Type B pancreatic cell (in vitro differentiated cells): Measurements from ENCODE around the gene PTTG1IP2. TPM values are rescaled to one million over a fixed set of nuclear protein-coding genes. Genes with fewer than 3 reads are reported as not detected.

Experiments used
- DNase-seq: peaks from one replicate; pipeline ENCODE4 v3.0.0; 2021; ENCODE audit warnings: mixed read lengths; ENCODE audit not compliant: unreplicated experiment; ENCODE audit errors: extremely low spot score
- H3K27ac Mint-ChIP-seq: 2 replicates; pipeline ENCODE4 v1.8.0; 2021; ENCODE audit warnings: mild to moderate bottlenecking, mixed read lengths
- H3K27me3 Mint-ChIP-seq: 2 replicates; pipeline ENCODE4 v1.8.0; 2021; ENCODE audit warnings: mixed read lengths
- H3K36me3 Mint-ChIP-seq: 2 replicates; pipeline ENCODE4 v1.8.0; 2021; ENCODE audit warnings: mixed read lengths
- H3K4me1 Mint-ChIP-seq: one replicate; pipeline ENCODE4 v1.8.0; 2021; ENCODE audit warnings: mixed read lengths; ENCODE audit not compliant: unreplicated experiment
- H3K4me3 Mint-ChIP-seq: 2 replicates; pipeline ENCODE4 v1.8.0; 2021; ENCODE audit warnings: mild to moderate bottlenecking, mixed read lengths
- H3K9me3 Mint-ChIP-seq: 2 replicates; pipeline ENCODE4 v1.8.0; 2021; ENCODE audit warnings: mixed read lengths
- total RNA-seq: library from RNA; stranded (reverse); gene quantifications from 2 replicates; pipeline ENCODE4 v1.2.1, GENCODE V29; 2021; ENCODE audit warnings: low replicate concordance
- TF ChIP-seq, protein P1 (sequence below): fragments of 200-600 bp; sonication (generic); conservative IDR thresholded peaks from 2 replicates; pipeline ENCODE4 v1.5.0; 2021; ENCODE audit warnings: antibody characterized with exemption, mild to moderate bottlenecking

PTTG1IP2 gene
- total RNA-seq, 1 donor from 2014 or later = not detected

DNA sequence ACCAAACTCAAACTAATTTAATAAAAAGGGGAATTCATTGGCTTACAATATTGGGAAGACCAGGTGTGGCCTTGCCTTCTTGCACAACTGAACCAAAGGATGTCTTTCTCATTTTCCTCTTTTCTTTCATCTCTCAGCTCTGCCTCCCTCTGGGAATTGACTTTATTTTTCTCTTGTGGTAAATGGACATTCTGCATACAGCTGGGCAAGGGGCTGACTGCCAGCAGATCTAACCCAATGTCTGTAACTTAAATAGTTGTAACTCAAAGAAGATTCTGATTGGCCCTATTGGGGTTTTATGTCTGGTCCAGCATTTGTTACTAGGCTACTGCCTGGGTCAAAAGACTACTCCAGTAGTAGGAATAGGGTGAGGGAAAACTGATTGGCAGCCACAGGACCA lies 15.3 kb downstream of the PTTG1IP2 start:
- Mint-ChIP-seq H3K27me3 (no peaks in the 10 kb centered on the region), H3K4me3 (no peak overlapping the region), H3K36me3 (no peaks in the 10 kb centered on the region), H3K27ac (no peak overlapping the region), H3K9me3 (no peaks in the 10 kb centered on the region), H3K4me1 (peaks cover 4% of the 10 kb centered on the region)
- no peak for DNase-seq
- TF ChIP-seq, protein P1, sequence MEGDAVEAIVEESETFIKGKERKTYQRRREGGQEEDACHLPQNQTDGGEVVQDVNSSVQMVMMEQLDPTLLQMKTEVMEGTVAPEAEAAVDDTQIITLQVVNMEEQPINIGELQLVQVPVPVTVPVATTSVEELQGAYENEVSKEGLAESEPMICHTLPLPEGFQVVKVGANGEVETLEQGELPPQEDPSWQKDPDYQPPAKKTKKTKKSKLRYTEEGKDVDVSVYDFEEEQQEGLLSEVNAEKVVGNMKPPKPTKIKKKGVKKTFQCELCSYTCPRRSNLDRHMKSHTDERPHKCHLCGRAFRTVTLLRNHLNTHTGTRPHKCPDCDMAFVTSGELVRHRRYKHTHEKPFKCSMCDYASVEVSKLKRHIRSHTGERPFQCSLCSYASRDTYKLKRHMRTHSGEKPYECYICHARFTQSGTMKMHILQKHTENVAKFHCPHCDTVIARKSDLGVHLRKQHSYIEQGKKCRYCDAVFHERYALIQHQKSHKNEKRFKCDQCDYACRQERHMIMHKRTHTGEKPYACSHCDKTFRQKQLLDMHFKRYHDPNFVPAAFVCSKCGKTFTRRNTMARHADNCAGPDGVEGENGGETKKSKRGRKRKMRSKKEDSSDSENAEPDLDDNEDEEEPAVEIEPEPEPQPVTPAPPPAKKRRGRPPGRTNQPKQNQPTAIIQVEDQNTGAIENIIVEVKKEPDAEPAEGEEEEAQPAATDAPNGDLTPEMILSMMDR = no peak

DNA sequence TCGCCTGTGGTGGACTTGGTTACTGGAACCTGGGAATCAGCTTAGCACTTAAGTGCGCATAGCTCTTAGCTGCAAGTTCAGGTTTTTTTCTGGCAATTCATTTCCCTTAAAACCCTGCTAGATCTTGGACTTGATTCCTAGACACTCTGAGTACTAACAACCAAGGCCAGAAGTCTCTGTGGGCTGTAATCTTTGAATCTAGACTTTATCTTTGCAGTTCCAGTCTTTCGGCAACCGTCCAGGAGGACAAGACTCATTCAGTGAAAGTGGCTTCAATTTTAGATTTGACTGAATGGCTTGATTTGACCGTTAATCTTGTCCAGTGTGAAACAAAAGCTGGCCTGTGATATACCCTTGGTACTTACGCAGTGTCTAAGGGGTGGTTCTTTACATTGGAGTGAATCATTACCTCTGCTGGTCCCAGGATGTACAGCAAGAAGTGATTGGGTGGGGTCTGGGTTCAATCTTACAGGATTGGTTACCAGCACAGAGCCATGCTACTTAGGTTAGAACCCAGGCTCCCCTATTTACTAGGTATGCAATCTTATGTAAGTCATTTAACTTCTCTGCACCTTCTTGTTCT lies 16.4 kb downstream of the PTTG1IP2 start:
- H3K27ac Mint-ChIP-seq = no peak overlapping the region
- peaks cover 4% of the 10 kb centered on the region for H3K4me1 Mint-ChIP-seq
- H3K36me3 Mint-ChIP-seq = no peaks in the 10 kb centered on the region
- DNase-seq = no peak
- H3K4me3 Mint-ChIP-seq = no peak overlapping the region
- H3K27me3 Mint-ChIP-seq = no peaks in the 10 kb centered on the region
- TF ChIP-seq, protein P1 = no peak
- no peaks in the 10 kb centered on the region for H3K9me3 Mint-ChIP-seq

DNA sequence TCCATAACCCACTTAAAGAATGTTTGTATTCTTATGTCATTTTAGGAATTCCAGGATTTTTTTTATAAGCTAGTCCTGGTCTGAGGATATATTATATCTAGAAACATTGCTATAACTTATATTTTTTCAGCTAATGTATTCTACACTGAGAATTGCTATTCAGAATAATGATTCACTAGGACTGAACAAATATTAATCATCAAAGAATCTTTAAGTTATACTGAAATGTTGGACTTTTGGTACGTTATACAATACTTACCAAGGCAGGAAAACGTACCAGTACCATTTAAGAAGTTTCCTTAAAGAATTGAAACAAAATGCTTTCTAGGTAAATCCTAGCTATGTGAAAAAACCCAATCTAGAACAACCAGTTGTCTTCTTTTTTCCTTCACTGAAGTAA lies 18.4 kb downstream of the PTTG1IP2 start:
- H3K4me1 Mint-ChIP-seq = peaks cover 4% of the 10 kb centered on the region
- H3K9me3 Mint-ChIP-seq = no peaks in the 10 kb centered on the region
- TF ChIP-seq, protein P1 = no peak
- no peaks in the 10 kb centered on the region for H3K27me3 Mint-ChIP-seq
- no peak overlapping the region for H3K4me3 Mint-ChIP-seq
- DNase-seq = no peak
- H3K27ac Mint-ChIP-seq = peak overlapping the region; percentile 0
- H3K36me3 Mint-ChIP-seq = no peaks in the 10 kb centered on the region

DNA sequence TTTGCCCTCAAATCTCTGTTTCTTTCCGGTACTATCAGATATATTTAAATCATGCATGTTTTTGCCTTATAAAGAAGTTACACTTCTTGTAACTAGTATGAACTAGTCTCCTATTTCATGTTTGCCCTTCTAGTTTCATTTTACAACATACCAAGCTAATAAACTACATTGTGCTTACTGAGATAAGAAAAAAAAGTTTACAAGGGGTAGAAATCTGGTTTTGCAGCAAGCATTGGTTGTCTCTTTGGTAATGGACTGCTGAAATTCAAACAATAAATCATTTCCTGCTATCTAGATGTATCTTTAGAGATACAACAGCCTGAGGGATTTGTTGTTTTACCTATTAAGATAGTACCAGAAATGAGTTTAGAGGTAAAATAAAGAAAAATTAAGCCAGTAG lies 18.8 kb downstream of the PTTG1IP2 start:
- H3K4me3 Mint-ChIP-seq = peak overlapping the region; percentile 31
- DNase-seq = no peak
- H3K36me3 Mint-ChIP-seq = no peaks in the 10 kb centered on the region
- H3K27ac Mint-ChIP-seq = peak overlapping the region; percentile 0
- TF ChIP-seq, protein P1 = no peak
- no peaks in the 10 kb centered on the region for H3K27me3 Mint-ChIP-seq
- H3K4me1 Mint-ChIP-seq = peaks cover 4% of the 10 kb centered on the region
- H3K9me3 Mint-ChIP-seq = no peaks in the 10 kb centered on the region

DNA sequence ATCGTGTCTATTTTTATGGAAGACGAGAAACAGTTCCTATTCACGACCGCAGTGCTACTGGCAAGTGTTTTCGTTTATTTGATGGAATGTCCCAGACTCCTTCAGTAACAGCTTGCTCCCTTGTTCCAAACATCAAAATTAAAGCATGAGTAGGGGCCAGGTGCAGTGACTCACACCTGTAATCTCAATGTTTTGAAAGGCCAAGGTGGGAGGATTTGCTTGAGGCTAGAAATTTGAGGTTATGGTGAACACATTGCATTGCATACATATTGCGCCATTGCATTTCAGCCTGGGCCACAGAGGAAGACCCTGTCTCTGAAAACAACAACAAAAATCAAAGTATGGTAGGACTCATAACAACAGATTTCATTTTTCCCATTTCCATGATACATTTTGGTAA lies 22.8 kb downstream of the PTTG1IP2 start:
- peaks cover 4% of the 10 kb centered on the region for H3K4me1 Mint-ChIP-seq
- no peaks in the 10 kb centered on the region for H3K27me3 Mint-ChIP-seq
- TF ChIP-seq, protein P1 = no peak
- H3K4me3 Mint-ChIP-seq = no peak overlapping the region
- H3K9me3 Mint-ChIP-seq = no peaks in the 10 kb centered on the region
- no peak for DNase-seq
- no peaks in the 10 kb centered on the region for H3K36me3 Mint-ChIP-seq
- no peak overlapping the region for H3K27ac Mint-ChIP-seq

DNA sequence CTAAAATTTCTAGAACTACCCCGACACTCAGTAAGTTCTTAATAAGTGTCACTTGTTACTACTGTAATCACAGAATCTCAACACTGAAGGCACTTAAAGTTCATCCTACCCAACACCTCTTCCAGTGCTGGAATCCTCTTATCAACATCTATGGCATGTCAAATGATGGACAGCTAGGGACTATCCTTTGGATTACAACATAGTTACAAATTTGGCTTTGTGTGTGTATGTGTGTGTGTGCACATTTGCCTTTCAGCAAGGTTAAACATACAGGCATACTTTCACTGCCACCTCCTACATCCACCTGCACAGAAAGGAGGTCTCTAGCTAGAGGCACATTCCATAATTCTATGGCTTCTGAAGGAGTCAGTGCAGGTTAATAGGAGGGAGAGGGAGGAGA lies 25.8 kb downstream of the PTTG1IP2 start:
- Mint-ChIP-seq H3K36me3 (no peaks in the 10 kb centered on the region), H3K4me1 (no peaks in the 10 kb centered on the region), H3K9me3 (no peaks in the 10 kb centered on the region), H3K27me3 (no peaks in the 10 kb centered on the region), H3K4me3 (no peak overlapping the region), H3K27ac (no peak overlapping the region)
- no peak for DNase-seq
- TF ChIP-seq, protein P1 = no peak
